ENCODE measurements around the gene GFI1B.

Gene GFI1B

GRCh38 chr9:133028221-133028620 lies 49.7 kb downstream of the GFI1B start:
- TF ChIP-seq ZFX (IDR thresholded peaks at IDR 0.05) (no peak), CTCF (conservative IDR thresholded peaks at IDR 0.05) (no peak)
- no peak overlapping the region for H3K27ac ChIP-seq

GRCh38 chr9:133029994-133030316 lies 51.5 kb downstream of the GFI1B start:
- TF ChIP-seq ZFX (IDR thresholded peaks at IDR 0.05) (peak; percentile 48; the same call in 1 of the 2 replicates), CTCF (conservative IDR thresholded peaks at IDR 0.05) (no peak)

DNA sequence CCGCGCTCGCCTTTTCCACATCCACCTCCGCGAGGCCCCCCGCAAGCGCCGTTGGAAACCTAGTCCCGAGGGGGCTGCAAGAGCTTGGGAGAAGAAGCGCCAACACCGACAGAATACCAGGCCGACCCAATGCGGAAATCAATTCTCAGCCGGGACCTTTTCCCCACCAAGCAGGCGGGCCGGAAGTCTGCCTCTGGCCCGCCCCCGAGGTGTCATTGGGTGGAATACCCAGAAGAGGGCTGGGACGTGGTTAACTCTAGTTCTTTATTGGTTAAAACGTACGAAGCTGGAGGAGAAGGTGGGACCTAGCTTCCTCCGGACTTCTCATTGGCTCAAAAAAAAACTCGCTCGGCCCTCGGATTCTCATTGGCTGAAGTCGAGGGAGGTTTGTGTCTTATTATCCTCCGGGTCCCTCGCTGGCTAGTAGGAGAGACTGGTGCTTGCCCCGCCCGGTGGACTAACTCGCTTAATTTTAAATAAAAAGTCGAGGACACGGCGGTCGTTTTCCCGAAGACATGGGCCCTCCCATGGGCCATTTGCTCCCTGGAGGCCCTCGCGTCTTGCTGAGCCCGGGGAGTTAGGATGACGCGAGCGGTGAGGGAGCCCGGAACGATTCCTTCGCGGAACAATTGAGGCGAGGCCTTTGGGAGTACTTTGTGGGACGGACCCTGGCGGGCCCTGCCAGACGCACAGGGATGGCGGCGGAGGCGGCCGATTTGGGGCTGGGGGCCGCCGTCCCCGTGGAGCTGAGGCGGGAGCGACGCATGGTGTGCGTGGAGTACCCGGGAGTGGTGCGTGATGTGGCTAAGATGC lies 52.0 kb downstream of the GFI1B start, which contains the start of gene GTF3C5:
TSS of gene GTF3C5 (plus strand) at position 681 of the 813 bp plus-strand sequence. CDS start at position 696, 15 bp downstream.
- no peak for TF ChIP-seq CTCF (conservative IDR thresholded peaks at IDR 0.05)
- TF ChIP-seq ZFX (IDR thresholded peaks at IDR 0.05) = peak; percentile 49; the same call in 1 of the 2 replicates
- H3K27ac ChIP-seq = peak within 1 kb of the TSS; percentile 77

More at GRCh38 chr9:133029994-133030316, 51.5 kb downstream of the GFI1B start:
- H3K27ac ChIP-seq = peak overlapping the region; percentile 77

DNA sequence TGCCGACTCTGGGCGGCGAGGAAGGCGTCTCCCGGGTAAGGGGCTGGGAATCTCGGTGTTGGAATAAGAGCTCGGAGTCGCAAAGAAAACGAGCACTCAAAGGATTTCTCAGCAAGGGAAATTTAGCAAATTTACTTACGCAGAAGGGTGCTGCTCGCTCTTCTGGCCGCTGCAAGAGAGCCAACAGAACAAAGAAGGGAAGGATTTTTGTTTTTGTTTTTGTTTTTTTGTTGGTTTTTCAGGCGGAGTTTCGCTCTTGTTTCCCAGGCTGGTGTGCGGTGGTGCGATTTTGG lies 52.6 kb downstream of the GFI1B start:
- H3K27ac ChIP-seq = peak overlapping the region; percentile 77
- TF ChIP-seq ZFX (IDR thresholded peaks at IDR 0.05) = no peak
- TF ChIP-seq CTCF (conservative IDR thresholded peaks at IDR 0.05) = no peak

DNA sequence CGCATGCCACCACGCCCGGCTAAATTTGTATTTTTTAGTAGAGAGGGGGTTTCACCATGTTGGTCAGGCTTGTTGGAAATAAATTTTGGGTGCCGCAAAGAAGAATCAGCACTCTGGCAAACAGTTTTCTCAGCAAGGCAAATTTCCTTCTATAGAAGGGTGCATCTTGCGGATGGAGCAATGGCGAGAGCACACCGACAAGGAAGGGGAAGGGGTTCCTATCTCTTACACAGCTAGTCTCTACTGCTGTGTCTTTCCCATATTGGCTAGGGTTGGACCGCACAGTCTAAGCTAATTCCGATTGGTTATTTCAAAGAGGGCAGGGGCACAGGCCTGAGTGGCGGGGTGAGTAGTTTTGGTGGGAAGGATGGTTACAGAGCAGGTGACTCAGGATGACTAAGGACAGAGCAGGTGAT lies 53.0 kb downstream of the GFI1B start:
- no peak for TF ChIP-seq CTCF (conservative IDR thresholded peaks at IDR 0.05)
- TF ChIP-seq ZFX (IDR thresholded peaks at IDR 0.05) = no peak
- peak overlapping the region; percentile 77 for H3K27ac ChIP-seq

- H3K27ac ChIP-seq = no peak overlapping the region
- TF ChIP-seq CTCF (conservative IDR thresholded peaks at IDR 0.05) (no peak), ZFX (IDR thresholded peaks at IDR 0.05) (no peak)
Measured at GRCh38 chr9:133032171-133032570, 53.7 kb downstream of the GFI1B start.

- TF ChIP-seq CTCF (conservative IDR thresholded peaks at IDR 0.05) = no peak
- no peak for TF ChIP-seq ZFX (IDR thresholded peaks at IDR 0.05)
- no peak overlapping the region for H3K27ac ChIP-seq
Measured at GRCh38 chr9:133035669-133036068, 57.2 kb downstream of the GFI1B start.
